Measurements from ENCODE around the gene ETV4. TPM values are rescaled to one million over a fixed set of nuclear protein-coding genes. Genes with fewer than 3 reads are reported as not detected.

ETV4 gene
- total and polyA plus RNA-seq, 2 of the 13 experiments (the other 11 are each of a cell fraction or from before 2014, with no cell fraction given), result 128 to 330 TPM

- no peaks in the 10 kb centered on the region for H3K36me3 ChIP-seq (replicated peaks in 1 of 2; ENCODE audit: control insufficient read depth in 1 of 2, insufficient read depth in 2 of 2, low read length in 2 of 2)
- ATAC-seq, result no peak
- no TSS peak for BruUV-seq (replicated peaks)
- no peak overlapping the region for H2AFZ ChIP-seq (ENCODE audit: low read length)
- peak overlapping the region; percentile 53 for H3K9ac ChIP-seq (ENCODE audit: insufficient read depth, low read depth, low read length)
- no peaks in the 10 kb centered on the region for H3K79me2 ChIP-seq (ENCODE audit: insufficient read depth, low read length)
- DNase-seq (ENCODE audit: low spot score), result no peak
- POLR2A ChIA-PET, result interaction anchor here (0.8 to 8.9 kb wide), 19 partner anchors 10 to 206 kb away, joined by 3 to 221 read pairs (median 16); partner anchors contain the start of genes DHX8 and ETV4
- intact Hi-C loops (cut with micrococcal nuclease; ENCODE audit: unreplicated experiment) (no loop called here), in situ Hi-C loops (cut with HindIII; ENCODE audit: extremely low pct_ligation_motif_present, low pct_unique_long_range_greater_than_20kb) (loop anchor here (5.0 kb wide), 1 partner anchor 47 kb away; no protein-coding TSS in a partner anchor)
- peak overlapping the region; percentile 75 for H3K4me2 ChIP-seq (ENCODE audit: low read depth, low read length)
- H3K4me1 ChIP-seq (ENCODE audit: insufficient read depth, low read length), result peaks cover 91% of the 10 kb centered on the region
- peak overlapping the region; percentile 78 for H3K27ac ChIP-seq (ENCODE audit: extremely low read length, insufficient read depth, low read length)
- H3K9me3 ChIP-seq (ENCODE audit: low read length), result no peaks in the 10 kb centered on the region
- no peaks in the 10 kb centered on the region for H4K20me1 ChIP-seq (ENCODE audit: insufficient read depth, low read length)
- H3K27me3 ChIP-seq (ENCODE audit: control insufficient read depth in 1 of 2, insufficient read depth in 2 of 2, low read length in 2 of 2), result no peaks in the 10 kb centered on the region
- no peak for FAIRE-seq
- WGBS (ENCODE audit: low lambda C conversion rate), result 75% methylated on average over 13 of the region's 13 CpGs
- CTCF ChIA-PET (ENCODE audit: low intra/inter-chr PET ratio, low total read pairs), result no interaction called here
- H3K4me3 ChIP-seq (replicated peaks in 1 of 3; ENCODE audit: insufficient read depth in 1 of 3, low read depth in 2 of 3, low read length in 3 of 3), result peak overlapping the region in 1 of 3 experiments; percentile 50; a peak in 3 of 6 replicates
- TF ChIP-seq HOXA5 (CRISPR knock-in tag; IDR thresholded peaks at IDR 0.05), result no peak
- TF ChIP-seq ZNF616 (CRISPR knock-in tag; IDR thresholded peaks at IDR 0.05; ENCODE audit: low read depth), result no peak
- no peak for TF ChIP-seq ZNF564 (CRISPR knock-in tag; IDR thresholded peaks at IDR 0.05)
- 0 out of 2 replicates have a peak, but pooled peaks have one; percentile 56 for TF ChIP-seq ZNF225 (CRISPR knock-in tag; IDR thresholded peaks at IDR 0.05)
- no peak for TF ChIP-seq ZNF350 (CRISPR knock-in tag; IDR thresholded peaks at IDR 0.05; ENCODE audit: borderline replicate concordance, low read depth)
- TF ChIP-seq FIP1L1 (IDR thresholded peaks at IDR 0.05; ENCODE audit: borderline replicate concordance, insufficient read depth, low read depth, low read length), result no peak
- TF ChIP-seq REXO4 (CRISPR knock-in tag; IDR thresholded peaks at IDR 0.05; ENCODE audit: borderline replicate concordance), result no peak
- no peak for TF ChIP-seq ZUFSP (CRISPR knock-in tag; IDR thresholded peaks at IDR 0.05; ENCODE audit: borderline replicate concordance)
- TF ChIP-seq, protein P1, sequence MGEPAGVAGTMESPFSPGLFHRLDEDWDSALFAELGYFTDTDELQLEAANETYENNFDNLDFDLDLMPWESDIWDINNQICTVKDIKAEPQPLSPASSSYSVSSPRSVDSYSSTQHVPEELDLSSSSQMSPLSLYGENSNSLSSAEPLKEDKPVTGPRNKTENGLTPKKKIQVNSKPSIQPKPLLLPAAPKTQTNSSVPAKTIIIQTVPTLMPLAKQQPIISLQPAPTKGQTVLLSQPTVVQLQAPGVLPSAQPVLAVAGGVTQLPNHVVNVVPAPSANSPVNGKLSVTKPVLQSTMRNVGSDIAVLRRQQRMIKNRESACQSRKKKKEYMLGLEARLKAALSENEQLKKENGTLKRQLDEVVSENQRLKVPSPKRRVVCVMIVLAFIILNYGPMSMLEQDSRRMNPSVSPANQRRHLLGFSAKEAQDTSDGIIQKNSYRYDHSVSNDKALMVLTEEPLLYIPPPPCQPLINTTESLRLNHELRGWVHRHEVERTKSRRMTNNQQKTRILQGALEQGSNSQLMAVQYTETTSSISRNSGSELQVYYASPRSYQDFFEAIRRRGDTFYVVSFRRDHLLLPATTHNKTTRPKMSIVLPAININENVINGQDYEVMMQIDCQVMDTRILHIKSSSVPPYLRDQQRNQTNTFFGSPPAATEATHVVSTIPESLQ (CRISPR knock-in tag; conservative IDR thresholded peaks at IDR 0.05), result no peak
- no peak for TF ChIP-seq ZNF510 (CRISPR knock-in tag; IDR thresholded peaks at IDR 0.05; ENCODE audit: low read depth)
- no peak for TF ChIP-seq NCOA5 (CRISPR knock-in tag; IDR thresholded peaks at IDR 0.05)
- no peak for TF ChIP-seq NFKBIZ (CRISPR knock-in tag; IDR thresholded peaks at IDR 0.05)
- TF ChIP-seq AHR (CRISPR knock-in tag; IDR thresholded peaks at IDR 0.05), result no peak
- TF ChIP-seq RBM39 (IDR thresholded peaks at IDR 0.05; ENCODE audit: low read depth, low read length, poor library complexity, severe bottlenecking), result no peak
- TF ChIP-seq, protein P2, sequence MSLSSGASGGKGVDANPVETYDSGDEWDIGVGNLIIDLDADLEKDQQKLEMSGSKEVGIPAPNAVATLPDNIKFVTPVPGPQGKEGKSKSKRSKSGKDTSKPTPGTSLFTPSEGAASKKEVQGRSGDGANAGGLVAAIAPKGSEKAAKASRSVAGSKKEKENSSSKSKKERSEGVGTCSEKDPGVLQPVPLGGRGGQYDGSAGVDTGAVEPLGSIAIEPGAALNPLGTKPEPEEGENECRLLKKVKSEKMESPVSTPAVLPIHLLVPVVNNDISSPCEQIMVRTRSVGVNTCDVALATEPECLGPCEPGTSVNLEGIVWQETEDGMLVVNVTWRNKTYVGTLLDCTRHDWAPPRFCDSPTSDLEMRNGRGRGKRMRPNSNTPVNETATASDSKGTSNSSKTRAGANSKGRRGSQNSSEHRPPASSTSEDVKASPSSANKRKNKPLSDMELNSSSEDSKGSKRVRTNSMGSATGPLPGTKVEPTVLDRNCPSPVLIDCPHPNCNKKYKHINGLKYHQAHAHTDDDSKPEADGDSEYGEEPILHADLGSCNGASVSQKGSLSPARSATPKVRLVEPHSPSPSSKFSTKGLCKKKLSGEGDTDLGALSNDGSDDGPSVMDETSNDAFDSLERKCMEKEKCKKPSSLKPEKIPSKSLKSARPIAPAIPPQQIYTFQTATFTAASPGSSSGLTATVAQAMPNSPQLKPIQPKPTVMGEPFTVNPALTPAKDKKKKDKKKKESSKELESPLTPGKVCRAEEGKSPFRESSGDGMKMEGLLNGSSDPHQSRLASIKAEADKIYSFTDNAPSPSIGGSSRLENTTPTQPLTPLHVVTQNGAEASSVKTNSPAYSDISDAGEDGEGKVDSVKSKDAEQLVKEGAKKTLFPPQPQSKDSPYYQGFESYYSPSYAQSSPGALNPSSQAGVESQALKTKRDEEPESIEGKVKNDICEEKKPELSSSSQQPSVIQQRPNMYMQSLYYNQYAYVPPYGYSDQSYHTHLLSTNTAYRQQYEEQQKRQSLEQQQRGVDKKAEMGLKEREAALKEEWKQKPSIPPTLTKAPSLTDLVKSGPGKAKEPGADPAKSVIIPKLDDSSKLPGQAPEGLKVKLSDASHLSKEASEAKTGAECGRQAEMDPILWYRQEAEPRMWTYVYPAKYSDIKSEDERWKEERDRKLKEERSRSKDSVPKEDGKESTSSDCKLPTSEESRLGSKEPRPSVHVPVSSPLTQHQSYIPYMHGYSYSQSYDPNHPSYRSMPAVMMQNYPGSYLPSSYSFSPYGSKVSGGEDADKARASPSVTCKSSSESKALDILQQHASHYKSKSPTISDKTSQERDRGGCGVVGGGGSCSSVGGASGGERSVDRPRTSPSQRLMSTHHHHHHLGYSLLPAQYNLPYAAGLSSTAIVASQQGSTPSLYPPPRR (CRISPR knock-in tag; IDR thresholded peaks at IDR 0.05; ENCODE audit: borderline replicate concordance), result no peak
- TF ChIP-seq BORCS8-MEF2B (CRISPR knock-in tag; IDR thresholded peaks at IDR 0.05), result no peak
- no peak for TF ChIP-seq DNMT3B (CRISPR knock-in tag; conservative IDR thresholded peaks at IDR 0.05)
Measured at GRCh38 chr17:43574348-43574747, 28.2 kb upstream of the ETV4 start.
